HepG2 (cell line): ENCODE data around the gene STRIP1. TPM values are rescaled to one million over a fixed set of nuclear protein-coding genes. Genes with fewer than 3 reads are reported as not detected.

Experiments
- GTF2F1 ChIP-seq: fragments of 150-350 bp; IDR thresholded peaks from 2 replicates; pipeline ENCODE4 v1.6.1; 2014; ENCODE audit warnings: low read length
- GZF1 ChIP-seq: sonication (generic); formaldehyde crosslinking; IDR thresholded peaks from 2 replicates; pipeline ENCODE4 v1.5.1; 2020; ENCODE audit warnings: mild to moderate bottlenecking, missing genetic modification reagents
- RBAK ChIP-seq: sonication (generic); formaldehyde crosslinking; IDR thresholded peaks from 2 replicates; pipeline ENCODE4 v1.5.1; 2020; ENCODE audit warnings: mild to moderate bottlenecking, missing genetic modification reagents
- RBM22 ChIP-seq: fragments of 200-400 bp; formaldehyde crosslinking; optimal IDR thresholded peaks from 2 replicates; pipeline ENCODE3; 2017; ENCODE audit warnings: mild to moderate bottlenecking, low read length, moderate library complexity
- RFX3 ChIP-seq: IDR thresholded peaks from 2 replicates; pipeline ENCODE4 v1.6.1; 2016; ENCODE audit warnings: missing biosample characterization, missing genetic modification reagents
- SRSF4 ChIP-seq: fragments of 200-400 bp; formaldehyde crosslinking; IDR thresholded peaks from one replicate; pipeline ENCODE4 v1.6.1; 2018; ENCODE audit warnings: mild to moderate bottlenecking, low read depth, low read length, moderate library complexity; ENCODE audit not compliant: poor library complexity, severe bottlenecking
- ZNF350 ChIP-seq: sonication (generic); formaldehyde crosslinking; IDR thresholded peaks from 2 replicates; pipeline ENCODE4 v1.4.0; 2020; ENCODE audit warnings: mild to moderate bottlenecking, low read depth, missing genetic modification reagents, borderline replicate concordance
- ZNF83 ChIP-seq: sonication (generic); formaldehyde crosslinking; IDR thresholded peaks from 2 replicates; pipeline ENCODE4 v1.4.0; 2020; ENCODE audit warnings: missing genetic modification reagents, mild to moderate bottlenecking, borderline replicate concordance
- polyA plus RNA-seq, 8 experiments: library from polyadenylated mRNA; depleted of rRNA in 3 of 8; stranded (reverse) in 7 of 8; unstranded in 1 of 8; fragments of >200 nt; fragmentation: Illumina TruSeq in 4 of 8; extraction: Trizol in 4 of 8; gene quantifications; 2 replicates each; pipeline versions ENCODE4 v1.2.1 to v1.2.3, GENCODE V29; 2011 to 2016; ENCODE audit warnings: low read depth in 4 of 8, missing spikeins in 1 of 8, mixed read lengths in 1 of 8; ENCODE audit not compliant: insufficient read depth in 1 of 8
- total RNA-seq, 5 experiments: library from RNA; depleted of rRNA; stranded (reverse); fragments of >200 nt; fragmentation: Illumina TruSeq; extraction: Trizol; gene quantifications; 2 replicates each; pipeline ENCODE4 v1.2.3, GENCODE V29; 2016; ENCODE audit warnings: low read depth in 1 of 5
- TF ChIP-seq, protein P1 (sequence below): sonication (generic); formaldehyde crosslinking; IDR thresholded peaks from 2 replicates; pipeline ENCODE4 v1.9.0; 2021; ENCODE audit warnings: mild to moderate bottlenecking, missing genetic modification reagents
- TF ChIP-seq, protein P2 (sequence below): sonication (generic); formaldehyde crosslinking; IDR thresholded peaks from 2 replicates; pipeline ENCODE4 v1.4.0; 2020; ENCODE audit warnings: missing genetic modification reagents
- TF ChIP-seq, protein P3 (sequence below): sonication (generic); formaldehyde crosslinking; IDR thresholded peaks from 2 replicates; pipeline ENCODE4 v1.4.0; 2020; ENCODE audit warnings: missing genetic modification reagents, borderline replicate concordance
- TF ChIP-seq, protein P4 (sequence below): sonication (generic); formaldehyde crosslinking; IDR thresholded peaks from 2 replicates; pipeline ENCODE4 v1.4.0; 2020; ENCODE audit warnings: missing genetic modification reagents, borderline replicate concordance

STRIP1 gene
- total and polyA plus RNA-seq, 2 of the 13 experiments (the other 11 are each of a cell fraction or from before 2014, with no cell fraction given), result 20.9 to 27.9 TPM

DNA sequence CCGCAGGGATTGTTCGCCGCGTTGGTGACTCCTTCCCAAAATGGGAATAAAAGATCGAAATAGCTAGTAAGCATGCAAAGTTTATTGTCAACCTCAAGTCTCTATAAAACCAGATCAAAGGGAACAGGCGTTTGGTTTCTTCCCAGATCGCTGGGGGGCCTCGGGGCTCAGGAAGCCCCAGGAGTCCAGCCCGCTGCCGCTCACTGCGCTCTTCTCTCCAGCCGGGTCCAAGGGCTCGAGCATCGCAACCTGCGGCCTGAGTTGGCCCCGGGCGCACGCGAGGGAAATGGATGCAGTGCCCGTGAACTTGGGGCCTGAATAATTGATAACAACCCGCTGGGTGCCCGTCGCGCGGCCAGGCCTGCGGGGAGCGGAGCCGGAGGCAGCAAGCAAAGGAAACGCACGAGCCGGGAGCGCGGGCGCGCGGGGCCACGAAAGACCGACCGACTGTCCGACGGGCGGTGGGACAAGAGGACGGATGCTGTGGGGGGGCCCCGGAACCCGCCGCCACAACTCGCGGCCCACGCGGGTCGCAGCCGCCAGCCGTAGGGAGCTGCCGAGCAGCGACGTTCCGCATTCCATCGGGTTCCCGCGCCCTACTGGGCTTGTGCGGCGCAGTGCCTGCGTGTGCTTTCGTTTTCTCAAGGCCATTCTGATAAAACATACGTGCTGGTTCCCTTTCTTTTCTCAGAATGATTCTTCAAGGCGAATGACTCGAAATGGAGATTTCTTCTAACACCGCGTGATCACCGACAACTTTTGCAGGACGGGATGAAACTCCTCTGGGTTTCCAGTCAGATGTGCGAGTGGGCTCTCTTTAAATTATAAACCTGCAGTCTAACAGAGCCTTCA, 50.0 kb downstream of the STRIP1 start (continued):
- TF ChIP-seq, protein P1, sequence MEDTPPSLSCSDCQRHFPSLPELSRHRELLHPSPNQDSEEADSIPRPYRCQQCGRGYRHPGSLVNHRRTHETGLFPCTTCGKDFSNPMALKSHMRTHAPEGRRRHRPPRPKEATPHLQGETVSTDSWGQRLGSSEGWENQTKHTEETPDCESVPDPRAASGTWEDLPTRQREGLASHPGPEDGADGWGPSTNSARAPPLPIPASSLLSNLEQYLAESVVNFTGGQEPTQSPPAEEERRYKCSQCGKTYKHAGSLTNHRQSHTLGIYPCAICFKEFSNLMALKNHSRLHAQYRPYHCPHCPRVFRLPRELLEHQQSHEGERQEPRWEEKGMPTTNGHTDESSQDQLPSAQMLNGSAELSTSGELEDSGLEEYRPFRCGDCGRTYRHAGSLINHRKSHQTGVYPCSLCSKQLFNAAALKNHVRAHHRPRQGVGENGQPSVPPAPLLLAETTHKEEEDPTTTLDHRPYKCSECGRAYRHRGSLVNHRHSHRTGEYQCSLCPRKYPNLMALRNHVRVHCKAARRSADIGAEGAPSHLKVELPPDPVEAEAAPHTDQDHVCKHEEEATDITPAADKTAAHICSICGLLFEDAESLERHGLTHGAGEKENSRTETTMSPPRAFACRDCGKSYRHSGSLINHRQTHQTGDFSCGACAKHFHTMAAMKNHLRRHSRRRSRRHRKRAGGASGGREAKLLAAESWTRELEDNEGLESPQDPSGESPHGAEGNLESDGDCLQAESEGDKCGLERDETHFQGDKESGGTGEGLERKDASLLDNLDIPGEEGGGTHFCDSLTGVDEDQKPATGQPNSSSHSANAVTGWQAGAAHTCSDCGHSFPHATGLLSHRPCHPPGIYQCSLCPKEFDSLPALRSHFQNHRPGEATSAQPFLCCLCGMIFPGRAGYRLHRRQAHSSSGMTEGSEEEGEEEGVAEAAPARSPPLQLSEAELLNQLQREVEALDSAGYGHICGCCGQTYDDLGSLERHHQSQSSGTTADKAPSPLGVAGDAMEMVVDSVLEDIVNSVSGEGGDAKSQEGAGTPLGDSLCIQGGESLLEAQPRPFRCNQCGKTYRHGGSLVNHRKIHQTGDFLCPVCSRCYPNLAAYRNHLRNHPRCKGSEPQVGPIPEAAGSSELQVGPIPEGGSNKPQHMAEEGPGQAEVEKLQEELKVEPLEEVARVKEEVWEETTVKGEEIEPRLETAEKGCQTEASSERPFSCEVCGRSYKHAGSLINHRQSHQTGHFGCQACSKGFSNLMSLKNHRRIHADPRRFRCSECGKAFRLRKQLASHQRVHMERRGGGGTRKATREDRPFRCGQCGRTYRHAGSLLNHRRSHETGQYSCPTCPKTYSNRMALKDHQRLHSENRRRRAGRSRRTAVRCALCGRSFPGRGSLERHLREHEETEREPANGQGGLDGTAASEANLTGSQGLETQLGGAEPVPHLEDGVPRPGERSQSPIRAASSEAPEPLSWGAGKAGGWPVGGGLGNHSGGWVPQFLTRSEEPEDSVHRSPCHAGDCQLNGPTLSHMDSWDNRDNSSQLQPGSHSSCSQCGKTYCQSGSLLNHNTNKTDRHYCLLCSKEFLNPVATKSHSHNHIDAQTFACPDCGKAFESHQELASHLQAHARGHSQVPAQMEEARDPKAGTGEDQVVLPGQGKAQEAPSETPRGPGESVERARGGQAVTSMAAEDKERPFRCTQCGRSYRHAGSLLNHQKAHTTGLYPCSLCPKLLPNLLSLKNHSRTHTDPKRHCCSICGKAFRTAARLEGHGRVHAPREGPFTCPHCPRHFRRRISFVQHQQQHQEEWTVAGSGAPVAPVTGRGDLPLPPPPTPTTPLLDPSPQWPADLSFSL (CRISPR knock-in tag), result no peak
- TF ChIP-seq RFX3 (CRISPR knock-in tag) (no peak), ZNF83 (CRISPR knock-in tag) (no peak), GTF2F1 (no peak), RBAK (CRISPR knock-in tag) (no peak), SRSF4 (no peak), GZF1 (CRISPR knock-in tag) (no peak), RBM22 (no peak), ZNF350 (CRISPR knock-in tag) (no peak)
- TF ChIP-seq, protein P2, sequence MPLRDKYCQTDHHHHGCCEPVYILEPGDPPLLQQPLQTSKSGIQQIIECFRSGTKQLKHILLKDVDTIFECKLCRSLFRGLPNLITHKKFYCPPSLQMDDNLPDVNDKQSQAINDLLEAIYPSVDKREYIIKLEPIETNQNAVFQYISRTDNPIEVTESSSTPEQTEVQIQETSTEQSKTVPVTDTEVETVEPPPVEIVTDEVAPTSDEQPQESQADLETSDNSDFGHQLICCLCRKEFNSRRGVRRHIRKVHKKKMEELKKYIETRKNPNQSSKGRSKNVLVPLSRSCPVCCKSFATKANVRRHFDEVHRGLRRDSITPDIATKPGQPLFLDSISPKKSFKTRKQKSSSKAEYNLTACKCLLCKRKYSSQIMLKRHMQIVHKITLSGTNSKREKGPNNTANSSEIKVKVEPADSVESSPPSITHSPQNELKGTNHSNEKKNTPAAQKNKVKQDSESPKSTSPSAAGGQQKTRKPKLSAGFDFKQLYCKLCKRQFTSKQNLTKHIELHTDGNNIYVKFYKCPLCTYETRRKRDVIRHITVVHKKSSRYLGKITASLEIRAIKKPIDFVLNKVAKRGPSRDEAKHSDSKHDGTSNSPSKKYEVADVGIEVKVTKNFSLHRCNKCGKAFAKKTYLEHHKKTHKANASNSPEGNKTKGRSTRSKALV, result no peak; the same call in 1 of the 2 replicates
- TF ChIP-seq, protein P3, sequence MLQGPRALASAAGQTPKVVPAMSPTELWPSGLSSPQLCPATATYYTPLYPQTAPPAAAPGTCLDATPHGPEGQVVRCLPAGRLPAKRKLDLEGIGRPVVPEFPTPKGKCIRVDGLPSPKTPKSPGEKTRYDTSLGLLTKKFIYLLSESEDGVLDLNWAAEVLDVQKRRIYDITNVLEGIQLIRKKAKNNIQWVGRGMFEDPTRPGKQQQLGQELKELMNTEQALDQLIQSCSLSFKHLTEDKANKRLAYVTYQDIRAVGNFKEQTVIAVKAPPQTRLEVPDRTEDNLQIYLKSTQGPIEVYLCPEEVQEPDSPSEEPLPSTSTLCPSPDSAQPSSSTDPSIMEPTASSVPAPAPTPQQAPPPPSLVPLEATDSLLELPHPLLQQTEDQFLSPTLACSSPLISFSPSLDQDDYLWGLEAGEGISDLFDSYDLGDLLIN (CRISPR knock-in tag), result no peak
- TF ChIP-seq, protein P4, sequence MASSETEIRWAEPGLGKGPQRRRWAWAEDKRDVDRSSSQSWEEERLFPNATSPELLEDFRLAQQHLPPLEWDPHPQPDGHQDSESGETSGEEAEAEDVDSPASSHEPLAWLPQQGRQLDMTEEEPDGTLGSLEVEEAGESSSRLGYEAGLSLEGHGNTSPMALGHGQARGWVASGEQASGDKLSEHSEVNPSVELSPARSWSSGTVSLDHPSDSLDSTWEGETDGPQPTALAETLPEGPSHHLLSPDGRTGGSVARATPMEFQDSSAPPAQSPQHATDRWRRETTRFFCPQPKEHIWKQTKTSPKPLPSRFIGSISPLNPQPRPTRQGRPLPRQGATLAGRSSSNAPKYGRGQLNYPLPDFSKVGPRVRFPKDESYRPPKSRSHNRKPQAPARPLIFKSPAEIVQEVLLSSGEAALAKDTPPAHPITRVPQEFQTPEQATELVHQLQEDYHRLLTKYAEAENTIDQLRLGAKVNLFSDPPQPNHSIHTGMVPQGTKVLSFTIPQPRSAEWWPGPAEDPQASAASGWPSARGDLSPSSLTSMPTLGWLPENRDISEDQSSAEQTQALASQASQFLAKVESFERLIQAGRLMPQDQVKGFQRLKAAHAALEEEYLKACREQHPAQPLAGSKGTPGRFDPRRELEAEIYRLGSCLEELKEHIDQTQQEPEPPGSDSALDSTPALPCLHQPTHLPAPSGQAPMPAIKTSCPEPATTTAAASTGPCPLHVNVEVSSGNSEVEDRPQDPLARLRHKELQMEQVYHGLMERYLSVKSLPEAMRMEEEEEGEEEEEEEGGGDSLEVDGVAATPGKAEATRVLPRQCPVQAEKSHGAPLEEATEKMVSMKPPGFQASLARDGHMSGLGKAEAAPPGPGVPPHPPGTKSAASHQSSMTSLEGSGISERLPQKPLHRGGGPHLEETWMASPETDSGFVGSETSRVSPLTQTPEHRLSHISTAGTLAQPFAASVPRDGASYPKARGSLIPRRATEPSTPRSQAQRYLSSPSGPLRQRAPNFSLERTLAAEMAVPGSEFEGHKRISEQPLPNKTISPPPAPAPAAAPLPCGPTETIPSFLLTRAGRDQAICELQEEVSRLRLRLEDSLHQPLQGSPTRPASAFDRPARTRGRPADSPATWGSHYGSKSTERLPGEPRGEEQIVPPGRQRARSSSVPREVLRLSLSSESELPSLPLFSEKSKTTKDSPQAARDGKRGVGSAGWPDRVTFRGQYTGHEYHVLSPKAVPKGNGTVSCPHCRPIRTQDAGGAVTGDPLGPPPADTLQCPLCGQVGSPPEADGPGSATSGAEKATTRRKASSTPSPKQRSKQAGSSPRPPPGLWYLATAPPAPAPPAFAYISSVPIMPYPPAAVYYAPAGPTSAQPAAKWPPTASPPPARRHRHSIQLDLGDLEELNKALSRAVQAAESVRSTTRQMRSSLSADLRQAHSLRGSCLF (CRISPR knock-in tag), result no peak
